Activated CD4-positive, alpha-beta T cell treated with anti-CD3 and anti-CD28 coated beads, Interleukin-2, amount 10 ng/mL, durations not matched to agents 24 days and 14 days (primary cell): ENCODE results near the gene PPP1R12C. TPM values are rescaled to one million over a fixed set of nuclear protein-coding genes. Genes with fewer than 3 reads are reported as not detected.

Experiments used
- DNase-seq: peaks from one replicate; pipeline ENCODE4 v3.0.0; 2022
- H3K27ac Mint-ChIP-seq: one replicate; pipeline ENCODE4 v1.8.0; 2022; ENCODE audit warnings: mild to moderate bottlenecking, mixed read lengths
- H3K27me3 Mint-ChIP-seq: one replicate; pipeline ENCODE4 v1.8.0; 2022; ENCODE audit warnings: mixed read lengths
- H3K36me3 Mint-ChIP-seq: one replicate; pipeline ENCODE4 v1.8.0; 2022; ENCODE audit warnings: low read depth, mild to moderate bottlenecking, mixed read lengths
- H3K4me1 Mint-ChIP-seq: one replicate; pipeline ENCODE4 v1.8.0; 2021; ENCODE audit warnings: mixed read lengths
- H3K4me3 Mint-ChIP-seq: one replicate; pipeline ENCODE4 v1.8.0; 2022; ENCODE audit warnings: mild to moderate bottlenecking, moderate library complexity, mixed read lengths
- H3K9me3 Mint-ChIP-seq: one replicate; pipeline ENCODE4 v1.8.0; 2021; ENCODE audit warnings: mixed read lengths
- intact Hi-C: fragments of 100-400 bp; cut with micrococcal nuclease; formaldehyde crosslinking; loops from one replicate; pipeline ENCODE4 v1.15.1; 2023
- total RNA-seq: library from RNA; stranded (reverse); gene quantifications from 2 replicates; pipeline ENCODE4 v1.2.3, GENCODE V29; 2022

PPP1R12C gene
- total RNA-seq, 1 donor from 2014 or later = 104 TPM

DNA sequence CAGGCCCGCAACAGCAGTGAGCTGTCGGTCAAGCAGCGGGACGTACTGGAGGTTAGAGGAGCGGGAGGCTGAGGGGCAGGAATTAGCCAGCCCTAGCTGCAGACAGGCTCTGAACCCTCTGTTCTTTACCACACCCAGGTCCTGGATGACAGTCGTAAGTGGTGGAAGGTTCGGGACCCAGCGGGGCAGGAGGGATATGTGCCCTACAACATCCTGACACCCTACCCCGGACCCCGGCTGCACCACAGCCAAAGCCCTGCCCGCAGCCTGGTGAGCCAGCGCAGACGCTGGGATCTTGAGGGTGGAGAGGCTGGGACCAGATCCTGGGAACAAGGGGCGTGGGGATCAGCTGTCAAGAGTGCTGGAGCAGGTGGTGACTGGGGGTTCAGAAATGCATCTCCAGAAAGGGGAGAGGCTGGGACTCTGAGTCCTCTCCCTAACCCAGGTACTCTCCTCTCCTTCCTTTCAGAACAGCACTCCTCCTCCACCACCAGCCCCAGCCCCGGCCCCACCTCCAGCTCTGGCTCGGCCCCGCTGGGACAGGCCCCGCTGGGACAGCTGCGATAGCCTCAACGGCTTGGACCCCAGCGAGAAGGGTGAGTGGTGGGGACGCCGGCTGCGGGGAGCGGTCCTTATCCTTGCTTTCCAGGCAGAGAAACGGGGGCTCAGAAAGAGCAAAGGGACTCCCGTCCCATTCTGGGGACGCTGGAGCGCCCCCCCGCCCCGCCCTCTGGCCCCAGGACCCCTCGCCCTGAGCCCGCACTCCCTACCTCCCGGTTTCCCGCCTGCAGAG lies 31.3 kb downstream of the PPP1R12C start:
- intact Hi-C loops = no loop called here
- H3K27ac Mint-ChIP-seq = no peak overlapping the region
- no peak overlapping the region for H3K4me3 Mint-ChIP-seq
- H3K27me3 Mint-ChIP-seq = peaks cover 52% of the 10 kb centered on the region
- peaks cover 24% of the 10 kb centered on the region for H3K4me1 Mint-ChIP-seq
- no peak for DNase-seq
- H3K9me3 Mint-ChIP-seq = no peaks in the 10 kb centered on the region
- peaks cover 25% of the 10 kb centered on the region for H3K36me3 Mint-ChIP-seq

DNA sequence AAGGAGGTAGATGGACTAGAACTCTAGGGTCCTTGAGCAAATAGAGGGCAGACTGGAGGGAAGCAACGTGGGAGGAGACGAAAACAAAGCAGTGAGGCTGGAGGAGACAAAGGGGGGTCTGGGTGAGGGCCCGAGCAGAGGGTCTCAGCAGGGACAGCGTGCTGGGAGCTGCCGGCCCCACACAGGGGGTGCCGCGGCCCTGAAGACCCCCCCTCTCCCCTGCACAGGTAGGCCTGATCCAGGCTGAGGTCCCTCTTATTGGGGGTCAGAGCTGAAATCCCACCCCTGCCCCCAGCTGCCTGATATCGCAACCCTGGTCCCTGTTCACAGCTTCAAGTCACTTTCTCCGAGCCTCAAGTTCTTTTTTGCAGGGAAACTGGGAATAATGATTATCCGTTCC lies 33.0 kb downstream of the PPP1R12C start:
- H3K36me3 Mint-ChIP-seq = peaks cover 21% of the 10 kb centered on the region
- intact Hi-C loops = loop anchor here (5.0 kb wide), 1 partner anchor 78 kb away; no protein-coding TSS in a partner anchor

DNA sequence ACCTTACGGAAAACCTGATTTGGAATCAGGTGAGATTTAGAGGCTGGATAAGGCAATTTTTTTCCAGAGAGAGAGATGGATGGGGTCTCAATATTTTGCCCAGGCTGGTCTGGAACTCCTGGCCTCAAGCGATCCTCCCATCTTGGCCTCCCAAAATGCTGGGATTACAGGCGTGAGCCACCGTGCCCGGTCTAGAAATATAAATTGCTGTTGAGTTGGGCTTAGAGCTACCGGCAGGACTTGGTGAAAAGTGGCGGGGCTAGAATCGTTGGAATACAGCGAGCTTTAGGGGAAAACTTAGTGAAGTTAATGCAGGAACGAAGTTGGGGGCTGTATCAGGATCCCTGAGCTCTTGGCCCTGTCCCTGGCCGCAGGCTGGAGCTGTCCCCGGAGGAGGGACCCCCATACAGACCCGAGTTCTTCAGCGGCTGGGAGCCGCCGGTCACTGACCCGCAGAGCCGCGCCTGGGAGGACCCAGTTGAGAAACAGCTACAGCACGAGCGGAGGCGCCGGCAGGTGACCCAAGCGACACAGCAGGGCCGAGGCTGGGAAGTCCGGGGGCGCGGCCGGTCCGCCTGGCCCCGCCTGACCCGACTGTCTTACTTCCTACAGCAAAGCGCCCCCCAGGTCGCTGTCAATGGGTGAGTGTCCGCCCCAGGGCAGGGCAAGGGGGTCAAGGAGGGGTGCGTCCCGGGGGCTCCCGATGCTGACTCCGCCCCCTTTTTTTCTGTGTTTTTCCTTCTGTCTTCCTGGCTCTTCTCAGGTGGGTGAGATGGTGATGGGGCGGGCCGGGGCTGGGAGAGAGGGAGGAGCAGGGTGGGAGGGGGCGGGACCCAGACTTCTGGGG lies 34.2 kb downstream of the PPP1R12C start:
- Mint-ChIP-seq H3K4me3 (no peak overlapping the region), H3K27ac (no peak overlapping the region), H3K9me3 (no peaks in the 10 kb centered on the region), H3K4me1 (peaks cover 25% of the 10 kb centered on the region), H3K27me3 (peaks cover 45% of the 10 kb centered on the region), H3K36me3 (peaks cover 12% of the 10 kb centered on the region)
- intact Hi-C loops = loop anchor here (5.0 kb wide), 1 partner anchor 79 kb away; no protein-coding TSS in a partner anchor
- no peak for DNase-seq

More for the DNA sequence above, 33.0 kb downstream of the PPP1R12C start:
- Mint-ChIP-seq H3K27ac (no peak overlapping the region), H3K27me3 (peaks cover 52% of the 10 kb centered on the region), H3K4me3 (peak overlapping the region; percentile 14), H3K9me3 (no peaks in the 10 kb centered on the region), H3K4me1 (peaks cover 34% of the 10 kb centered on the region)
- DNase-seq = no peak

DNA sequence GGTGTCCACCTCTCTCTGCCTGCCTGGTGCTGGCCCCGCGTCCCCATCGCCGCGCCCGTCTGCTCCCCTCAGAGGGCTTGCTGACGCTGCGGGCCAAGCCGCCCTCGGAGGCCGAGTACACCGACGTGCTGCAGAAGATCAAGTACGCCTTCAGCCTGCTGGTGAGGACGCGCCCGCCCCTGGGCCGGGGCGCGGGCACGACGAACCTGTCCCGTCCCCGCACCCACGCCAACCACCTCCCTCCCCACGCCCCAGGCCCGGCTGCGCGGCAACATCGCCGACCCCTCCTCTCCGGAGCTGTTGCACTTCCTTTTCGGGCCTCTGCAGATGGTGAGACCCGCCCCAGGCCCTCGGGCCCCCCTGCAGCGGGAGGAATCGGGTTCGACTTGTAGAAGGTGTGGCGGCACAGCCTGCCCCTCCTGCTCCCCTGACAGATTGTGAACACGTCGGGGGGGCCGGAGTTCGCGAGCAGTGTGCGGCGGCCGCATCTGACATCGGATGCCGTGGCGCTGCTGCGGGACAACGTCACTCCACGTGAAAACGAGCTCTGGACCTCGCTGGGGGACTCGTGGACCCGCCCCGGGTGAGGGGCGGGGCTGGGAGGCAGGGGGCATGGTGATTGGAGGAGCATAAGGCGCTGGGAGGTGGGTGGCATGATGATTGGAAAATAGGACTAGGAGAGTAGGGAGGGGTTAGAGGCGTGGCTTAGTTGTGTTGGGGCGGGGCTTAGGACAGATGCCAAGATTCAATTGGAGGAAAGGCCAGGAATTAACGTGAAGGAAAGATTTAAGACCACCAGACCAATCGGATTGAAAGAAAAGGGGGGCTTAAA lies 35.2 kb downstream of the PPP1R12C start:
- peaks cover 3% of the 10 kb centered on the region for H3K36me3 Mint-ChIP-seq
- H3K4me1 Mint-ChIP-seq = peaks cover 18% of the 10 kb centered on the region
- peak overlapping the region; percentile 29 for H3K27ac Mint-ChIP-seq
- peaks cover 37% of the 10 kb centered on the region for H3K27me3 Mint-ChIP-seq
- peak overlapping the region; percentile 85 for H3K4me3 Mint-ChIP-seq
- intact Hi-C loops = loop anchor here (5.0 kb wide), 1 partner anchor 80 kb away; no protein-coding TSS in a partner anchor
- no peaks in the 10 kb centered on the region for H3K9me3 Mint-ChIP-seq
- DNase-seq = peak; percentile 83

- peak overlapping the region; percentile 85 for H3K4me3 Mint-ChIP-seq
- intact Hi-C loops = loop anchor here (1.0 to 5.0 kb wide), 3 partner anchors 18 to 81 kb away; partner anchors contain the start of genes PPP1R12C and RDH13
- DNase-seq = no peak
- peaks cover 17% of the 10 kb centered on the region for H3K4me1 Mint-ChIP-seq
- peaks cover 3% of the 10 kb centered on the region for H3K36me3 Mint-ChIP-seq
- no peaks in the 10 kb centered on the region for H3K9me3 Mint-ChIP-seq
- no peak overlapping the region for H3K27ac Mint-ChIP-seq
- H3K27me3 Mint-ChIP-seq = peaks cover 34% of the 10 kb centered on the region
Measured at GRCh38 chr19:55081770-55082019, 35.7 kb downstream of the PPP1R12C start.

GRCh38 chr19:55080968-55081769 lies 36.3 kb downstream of the PPP1R12C start:
- H3K4me1 Mint-ChIP-seq = peaks cover 17% of the 10 kb centered on the region
- peaks cover 3% of the 10 kb centered on the region for H3K36me3 Mint-ChIP-seq
- no peaks in the 10 kb centered on the region for H3K9me3 Mint-ChIP-seq
- intact Hi-C loops = loop anchor here (1.0 to 5.0 kb wide), 3 partner anchors 18 to 81 kb away; partner anchors contain the start of genes PPP1R12C and RDH13
- peak; percentile 98 for DNase-seq
- H3K27ac Mint-ChIP-seq = peak overlapping the region; percentile 89
- peak overlapping the region; percentile 85 for H3K4me3 Mint-ChIP-seq
- peaks cover 37% of the 10 kb centered on the region for H3K27me3 Mint-ChIP-seq

- peaks cover 17% of the 10 kb centered on the region for H3K4me1 Mint-ChIP-seq
- H3K36me3 Mint-ChIP-seq = peaks cover 3% of the 10 kb centered on the region
- peak; percentile 93 for DNase-seq
- intact Hi-C loops = loop anchor here (2.0 to 5.0 kb wide), 2 partner anchors 36 to 82 kb away; partner anchors contain the start of gene PPP1R12C
- peak overlapping the region; percentile 89 for H3K27ac Mint-ChIP-seq
- H3K27me3 Mint-ChIP-seq = peaks cover 29% of the 10 kb centered on the region
- no peaks in the 10 kb centered on the region for H3K9me3 Mint-ChIP-seq
- H3K4me3 Mint-ChIP-seq = peak overlapping the region; percentile 85
Measured at GRCh38 chr19:55080121-55080967, 37.1 kb downstream of the PPP1R12C start.

DNA sequence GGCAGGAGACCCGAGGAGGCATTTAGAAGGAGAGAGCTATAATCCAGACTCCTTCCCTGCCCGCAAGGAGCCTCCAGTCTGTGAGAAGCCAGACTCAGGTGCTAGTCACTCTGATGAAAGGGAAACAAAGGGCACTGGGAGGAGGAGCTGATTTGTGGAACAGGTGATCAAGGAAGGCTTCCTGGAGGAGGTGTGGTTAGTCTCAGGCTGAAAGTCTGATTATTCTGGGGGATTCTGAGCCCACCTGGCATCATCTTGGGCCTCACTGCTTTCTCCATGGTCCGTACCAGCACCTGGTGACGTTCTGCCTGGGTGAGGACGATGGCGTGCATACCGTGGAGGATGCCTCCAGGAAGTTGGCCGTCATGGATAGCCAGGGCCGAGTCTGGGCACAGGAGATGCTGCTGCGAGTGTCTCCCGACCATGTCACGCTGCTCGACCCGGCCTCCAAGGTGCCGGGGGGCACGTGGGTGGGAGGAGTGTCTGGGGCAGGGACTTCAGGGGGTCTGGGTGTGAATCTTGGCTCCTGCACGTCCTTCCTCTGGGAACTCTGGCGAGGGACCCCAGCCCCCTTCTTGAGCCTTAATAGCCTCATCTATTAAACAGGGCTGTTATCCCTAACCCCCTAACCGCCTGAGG lies 37.9 kb downstream of the PPP1R12C start:
- H3K9me3 Mint-ChIP-seq = no peaks in the 10 kb centered on the region
- peaks cover 26% of the 10 kb centered on the region for H3K27me3 Mint-ChIP-seq
- H3K4me1 Mint-ChIP-seq = peaks cover 17% of the 10 kb centered on the region
- no peak for DNase-seq
- peak overlapping the region; percentile 89 for H3K27ac Mint-ChIP-seq
- H3K36me3 Mint-ChIP-seq = peaks cover 3% of the 10 kb centered on the region
- peak overlapping the region; percentile 85 for H3K4me3 Mint-ChIP-seq
- intact Hi-C loops = loop anchor here (2.0 to 5.0 kb wide), 2 partner anchors 37 to 83 kb away; partner anchors contain the start of gene PPP1R12C

DNA sequence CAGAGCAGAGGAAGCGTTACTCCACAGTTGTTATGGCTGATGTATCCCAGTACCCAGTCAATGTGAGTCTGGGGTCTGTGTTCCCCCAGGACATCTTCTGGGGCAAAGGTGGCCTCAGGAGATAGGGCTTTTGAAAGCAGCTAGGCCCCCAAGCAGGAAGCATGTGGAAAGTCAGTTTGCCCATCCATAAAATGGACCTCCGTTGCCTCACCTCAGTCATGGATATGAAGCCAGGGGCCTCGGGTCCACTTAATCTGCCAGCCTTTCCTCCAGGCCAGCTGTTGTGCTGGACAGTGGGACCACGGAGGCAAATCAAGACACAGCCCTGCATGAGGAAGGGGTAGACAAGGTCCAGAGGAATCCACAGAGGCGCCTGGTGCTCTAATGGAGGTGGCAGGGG lies 38.4 kb downstream of the PPP1R12C start:
- Mint-ChIP-seq H3K27ac (no peak overlapping the region), H3K9me3 (no peaks in the 10 kb centered on the region), H3K4me3 (peak overlapping the region; percentile 50), H3K36me3 (peaks cover 5% of the 10 kb centered on the region), H3K4me1 (peaks cover 17% of the 10 kb centered on the region), H3K27me3 (peaks cover 24% of the 10 kb centered on the region)
- DNase-seq = no peak
- intact Hi-C loops = no loop called here

- Mint-ChIP-seq H3K36me3 (peaks cover 5% of the 10 kb centered on the region), H3K4me1 (peaks cover 13% of the 10 kb centered on the region), H3K27ac (no peak overlapping the region), H3K4me3 (no peak overlapping the region), H3K9me3 (no peaks in the 10 kb centered on the region), H3K27me3 (peaks cover 13% of the 10 kb centered on the region)
- intact Hi-C loops = no loop called here
- DNase-seq = no peak
Measured at GRCh38 chr19:55077106-55077505, 40.3 kb downstream of the PPP1R12C start.

GRCh38 chr19:55076321-55076720 lies 41.1 kb downstream of the PPP1R12C start:
- Mint-ChIP-seq H3K4me1 (peaks cover 14% of the 10 kb centered on the region), H3K27me3 (peaks cover 14% of the 10 kb centered on the region), H3K4me3 (no peak overlapping the region), H3K36me3 (peaks cover 5% of the 10 kb centered on the region), H3K27ac (no peak overlapping the region), H3K9me3 (no peaks in the 10 kb centered on the region)
- DNase-seq = no peak
- intact Hi-C loops = no loop called here
